Skin of body (tissue), 2 donors: ENCODE measurements around the gene NUB1. TPM values are rescaled to one million over a fixed set of nuclear protein-coding genes. Genes with fewer than 3 reads are reported as not detected.
A peak's percentile ranks its signal among the peaks of the same experiment; 100 is the strongest.

Experiments used
- DNase-seq: peaks from one replicate; lab custom pipeline; 2025; lab: John Stamatoyannopoulos, UW
- total RNA-seq: library from RNA; depleted of rRNA; stranded (reverse); fragments of >200 nt; gene quantifications from one replicate; pipeline ENCODE4 v1.2.3, GENCODE V29; 2014

The NUB1 gene
- total RNA-seq, 1 donor from 2014 or later, result 28.5 TPM

- DNase-seq, result no peak
Measured at GRCh38 chr7:151400626-151401315, 59.2 kb downstream of the NUB1 start.

GRCh38 chr7:151402029-151402835 lies 60.6 kb downstream of the NUB1 start:
- DNase-seq, result no peak

GRCh38 chr7:151403764-151404163 lies 62.2 kb downstream of the NUB1 start:
- DNase-seq, result no peak

- DNase-seq, result no peak
Measured at GRCh38 chr7:151404216-151405011, 62.8 kb downstream of the NUB1 start.

GRCh38 chr7:151405056-151405455 lies 63.4 kb downstream of the NUB1 start:
- DNase-seq, result no peak

GRCh38 chr7:151405588-151405987 lies 64.0 kb downstream of the NUB1 start:
- DNase-seq, result no peak

GRCh38 chr7:151406051-151406875 lies 64.7 kb downstream of the NUB1 start:
- no peak for DNase-seq

- DNase-seq, result no peak
Measured at GRCh38 chr7:151406886-151407583, 65.4 kb downstream of the NUB1 start.

- no peak for DNase-seq
Measured at GRCh38 chr7:151408498-151408838, 66.9 kb downstream of the NUB1 start.

GRCh38 chr7:151408839-151409666 lies 67.4 kb downstream of the NUB1 start:
- DNase-seq, result peak; percentile 26

GRCh38 chr7:151409667-151410404 lies 68.2 kb downstream of the NUB1 start, which contains the start of gene WDR86:
TSS of gene WDR86 (minus strand) at chr7:151410038. CDS start at chr7:151409589, 449 bp downstream.
- no peak for DNase-seq

- DNase-seq, result no peak
Measured at GRCh38 chr7:151410405-151411390, 69.1 kb downstream of the NUB1 start.

GRCh38 chr7:151411551-151411950 lies 69.9 kb downstream of the NUB1 start:
- no peak for DNase-seq

- DNase-seq, result no peak
Measured at GRCh38 chr7:151412318-151412717, 70.7 kb downstream of the NUB1 start.

GRCh38 chr7:151413241-151413640 lies 71.6 kb downstream of the NUB1 start:
- no peak for DNase-seq

- DNase-seq, result no peak
Measured at GRCh38 chr7:151415375-151416105, 73.9 kb downstream of the NUB1 start.
